K562 (cell line): ENCODE measurements around the gene WDR27. TPM values are rescaled to one million over a fixed set of nuclear protein-coding genes. Genes with fewer than 3 reads are reported as not detected.

Experiments used
- ATAC-seq: fragments of 200-7000 bp; cut with Tn5 transposase; 3 replicates; pipeline ENCODE4 v1.9.1; 2020; ENCODE audit warnings: moderate library complexity
- BruUV-seq: library from RNA; stranded (reverse); fragments of 400-500 nt; replicated peaks from 2 replicates; lab custom pipeline; 2021; lab: Mats Ljungman, UMichigan
- CTCF ChIA-PET: fragments of 300-600 bp; formaldehyde crosslinking; extraction: SDS; loops from one replicate; lab custom pipeline; 2021; ENCODE audit warnings: low intra/inter-chr PET ratio; lab: Yijun Ruan, JAX
- POLR2A ChIA-PET: fragments of 300-600, 350-650 bp; sonication (Branson Sonifier 250); formaldehyde crosslinking; extraction: SDS; loops from one replicate; lab custom pipeline; 2021; ENCODE audit warnings: antibody characterized with exemption, inconsistent platforms; lab: Yijun Ruan, JAX
- DNase-seq, 4 experiments: peaks; one replicate each; pipeline versions ENCODE4 v3.0.0 to v3.0.0-alpha.2; 2011 to 2018; ENCODE audit warnings: low spot score in 3 of 4, mixed read lengths in 3 of 4; ENCODE audit errors: extremely low read depth in 1 of 4
- FAIRE-seq: peaks from 2 replicates; lab custom pipeline; 2011; peaks lifted over from hg19 to GRCh38; lab: Jason Lieb, UNC
- H2AFZ ChIP-seq: 2 replicates; pipeline ENCODE4 v1.6.0; 2011; ENCODE audit warnings: low read depth, low read length, control low read depth, inconsistent platforms
- H3K27ac ChIP-seq: fragments of 200-600 bp; 3 replicates; pipeline ENCODE4 v1.8.0; 2011; ENCODE audit warnings: low read depth, mild to moderate bottlenecking, control low read depth, inconsistent platforms, low read length, moderate library complexity, mixed read lengths; ENCODE audit errors: extremely low read depth
- H3K27me3 ChIP-seq, 2 experiments: fragments of 300-600 bp in 1 of 2; 2 replicates in 1 of 2; 3 replicates in 1 of 2; pipeline versions ENCODE4 v1.6.0 to v1.8.0; 2011; ENCODE audit warnings: inconsistent platforms in 2 of 2, low read length in 2 of 2, mild to moderate bottlenecking in 1 of 2, mixed read lengths in 1 of 2, moderate library complexity in 1 of 2; ENCODE audit not compliant: control insufficient read depth in 2 of 2, insufficient read depth in 2 of 2
- H3K36me3 ChIP-seq: fragments of 300-600 bp; 3 replicates; pipeline ENCODE4 v1.8.0; 2011; ENCODE audit warnings: mild to moderate bottlenecking, low read length, inconsistent platforms; ENCODE audit not compliant: control insufficient read depth, insufficient read depth
- H3K4me1 ChIP-seq, 2 experiments: fragments of 200-600 bp in 1 of 2; replicated peaks in 1 of 2; 2 replicates in 1 of 2; 3 replicates in 1 of 2; pipeline versions ENCODE4 v1.5.1 to v1.8.0; 2011; ENCODE audit warnings: inconsistent platforms in 2 of 2, low read length in 2 of 2, mild to moderate bottlenecking in 1 of 2, mixed read lengths in 1 of 2, moderate library complexity in 1 of 2; ENCODE audit not compliant: control insufficient read depth in 2 of 2, insufficient read depth in 2 of 2
- H3K4me2 ChIP-seq: 2 replicates; pipeline ENCODE4 v1.6.1; 2011; ENCODE audit warnings: low read length, control low read depth, inconsistent platforms, mixed read lengths; ENCODE audit not compliant: insufficient read depth
- H3K4me3 ChIP-seq: fragments of 200-600 bp; sonication (generic), shearing (Covaris generic); 2 replicates; pipeline ENCODE4 v1.5.1; 2016; ENCODE audit warnings: control low read depth, inconsistent platforms
- H3K79me2 ChIP-seq: fragments of 200-600 bp; 3 replicates; pipeline ENCODE4 v1.8.0; 2011; ENCODE audit warnings: low read length, inconsistent platforms; ENCODE audit not compliant: control insufficient read depth, insufficient read depth
- H3K9ac ChIP-seq, 2 experiments: 2 replicates each; pipeline versions ENCODE4 v1.6.0 to v1.6.1; 2011; ENCODE audit warnings: low read depth in 2 of 2, low read length in 2 of 2, control low read depth in 1 of 2, inconsistent platforms in 1 of 2, mild to moderate bottlenecking in 1 of 2, mixed read lengths in 1 of 2; ENCODE audit not compliant: insufficient read depth in 1 of 2
- H3K9me1 ChIP-seq: one replicate; pipeline ENCODE4 v1.6.0; 2011; ENCODE audit warnings: inconsistent platforms, mild to moderate bottlenecking, low read length, moderate library complexity; ENCODE audit not compliant: control insufficient read depth, insufficient read depth
- H3K9me3 ChIP-seq: replicated peaks from 2 replicates; pipeline ENCODE4 v1.5.1; 2011; ENCODE audit warnings: low read depth, low read length, inconsistent platforms; ENCODE audit not compliant: control insufficient read depth, insufficient read depth
- H4K20me1 ChIP-seq: replicated peaks from 2 replicates; pipeline ENCODE4 v1.6.1; 2011; ENCODE audit warnings: low read length, inconsistent platforms, mixed read lengths; ENCODE audit not compliant: control insufficient read depth, insufficient read depth
- CREB3 ChIP-seq: fragments of 450-650 bp; conservative IDR thresholded peaks from 2 replicates; pipeline ENCODE4 v1.6.1; 2016; ENCODE audit warnings: missing genetic modification characterization, low read depth, mild to moderate bottlenecking, missing compliant biosample characterization, moderate library complexity
- GABPB1 ChIP-seq: sonication (generic); formaldehyde crosslinking; IDR thresholded peaks from 2 replicates; pipeline ENCODE4 v1.8.0; 2022; ENCODE audit warnings: mild to moderate bottlenecking, missing genetic modification reagents
- HEY1 ChIP-seq: fragments of 250-450 bp; sonication (Bioruptor Pico); IDR thresholded peaks from 2 replicates; pipeline ENCODE4 v1.5.0; 2020; ENCODE audit warnings: mild to moderate bottlenecking, moderate library complexity, borderline replicate concordance
- KLF16 ChIP-seq: IDR thresholded peaks from 2 replicates; pipeline ENCODE4 v1.6.1; 2016; ENCODE audit warnings: antibody characterized with exemption
- MAFK ChIP-seq: IDR thresholded peaks from 2 replicates; pipeline ENCODE4 v1.6.1; 2011; ENCODE audit warnings: low read length, improper control_type of control experiment
- MTA2 ChIP-seq: fragments of 450-650 bp; IDR thresholded peaks from 2 replicates; pipeline ENCODE4 v1.6.1; 2016; ENCODE audit warnings: low read depth
- NFYB ChIP-seq: IDR thresholded peaks from 2 replicates; pipeline ENCODE4 v1.6.1; 2011; ENCODE audit warnings: mild to moderate bottlenecking, moderate library complexity; ENCODE audit not compliant: insufficient read length; ENCODE audit errors: extremely low read depth
- PHF21A ChIP-seq: fragments of 450-650 bp; IDR thresholded peaks from 2 replicates; pipeline ENCODE4 v1.6.1; 2017; ENCODE audit warnings: low read depth, borderline replicate concordance
- POLR2A ChIP-seq: fragments of 450-650 bp; conservative IDR thresholded peaks from 2 replicates; pipeline ENCODE4 v1.6.1; 2016
- TAF15 ChIP-seq: fragments of 200-400 bp; formaldehyde crosslinking; IDR thresholded peaks from 2 replicates; pipeline ENCODE4 v1.6.1; 2017; ENCODE audit warnings: mild to moderate bottlenecking, low read depth, low read length, moderate library complexity
- ZNF140 ChIP-seq: fragments of 250-450 bp; sonication (Bioruptor Pico); IDR thresholded peaks from 2 replicates; pipeline ENCODE4 v1.8.0; 2021; ENCODE audit warnings: moderate library complexity, mild to moderate bottlenecking, inconsistent platforms
- ZNF282 ChIP-seq: sonication (generic); formaldehyde crosslinking; IDR thresholded peaks from 2 replicates; pipeline ENCODE4 v1.8.1; 2023; ENCODE audit warnings: missing genetic modification reagents
- WGBS: fragments of 100-300 bp; shearing (Covaris generic); methylation state at CpG from one replicate; pipeline ENCODE4 v1.1.6; 2016; ENCODE audit warnings: low coverage, mixed read lengths; ENCODE audit not compliant: insufficient coverage; ENCODE audit errors: missing lambda C conversion rate; 5-methylcytosine and 5-hydroxymethylcytosine counted together
- in situ Hi-C: fragments of 300-500 bp; cut with MboI; formaldehyde crosslinking; loops from 4 replicates; pipeline ENCODE4 v1.15.0; 2018; ENCODE audit warnings: inconsistent platforms, mixed read lengths
- intact Hi-C: fragments of 100-400 bp; cut with micrococcal nuclease; formaldehyde crosslinking; loops from 2 replicates; pipeline ENCODE4 v1.14.2; 2022
- polyA plus RNA-seq, 8 experiments: library from polyadenylated mRNA; depleted of rRNA in 4 of 8; stranded (reverse) in 5 of 8; unstranded in 3 of 8; fragments of >200 nt; fragmentation: Nextera tagmentation in 2 of 8; fragmentation: Illumina TruSeq in 1 of 8; extraction: Ambion mirVana in 2 of 8; extraction: Trizol in 1 of 8; gene quantifications; 2 replicates each; pipeline versions ENCODE4 v1.2.1 to v1.2.3, GENCODE V29; 2011 to 2014; ENCODE audit warnings: inconsistent platforms in 1 of 8, missing spikeins in 1 of 8
- total RNA-seq, 7 experiments: library from RNA; depleted of rRNA in 6 of 7; stranded (reverse); fragments of >200 nt in 6 of 7; fragmentation: Illumina TruSeq in 2 of 7; extraction: Trizol in 2 of 7; gene quantifications; 2 replicates each; pipeline versions ENCODE4 v1.2.1 to v1.2.3, GENCODE V29; 2011 to 2021; ENCODE audit warnings: low replicate concordance in 1 of 7
- TF ChIP-seq, protein P1 (sequence below): fragments of 250-450 bp; sonication (Bioruptor Pico); IDR thresholded peaks from 2 replicates; pipeline ENCODE4 v1.8.0; 2021; ENCODE audit warnings: borderline replicate concordance, mild to moderate bottlenecking, moderate library complexity; ENCODE audit not compliant: poor library complexity, severe bottlenecking
- TF ChIP-seq, protein P2 (sequence below): IDR thresholded peaks from 2 replicates; pipeline ENCODE4 v1.6.1; 2011; ENCODE audit warnings: borderline replicate concordance, low read depth, mild to moderate bottlenecking, moderate library complexity, low read length; ENCODE audit not compliant: insufficient read depth, poor library complexity, severe bottlenecking
- TF ChIP-seq, protein P3 (sequence below): fragments of 250-450 bp; sonication (Bioruptor Pico); IDR thresholded peaks from 2 replicates; pipeline ENCODE4 v1.5.0; 2020; ENCODE audit warnings: mild to moderate bottlenecking
- TF ChIP-seq, protein P4 (sequence below): fragments of 250-450 bp; sonication (Bioruptor Pico); IDR thresholded peaks from 2 replicates; pipeline ENCODE4 v1.9.0; 2021; ENCODE audit warnings: mild to moderate bottlenecking, inconsistent platforms

WDR27 gene
- total and polyA plus RNA-seq, 9 of the 15 experiments (the other 6 are each of a cell fraction or from before 2014, with no cell fraction given): 4.3 to 77.2 (median 22.7) TPM

- no peak for ATAC-seq
- in situ Hi-C loops: no loop called here
- TF ChIP-seq MTA2: no peak
- TF ChIP-seq, protein P1, sequence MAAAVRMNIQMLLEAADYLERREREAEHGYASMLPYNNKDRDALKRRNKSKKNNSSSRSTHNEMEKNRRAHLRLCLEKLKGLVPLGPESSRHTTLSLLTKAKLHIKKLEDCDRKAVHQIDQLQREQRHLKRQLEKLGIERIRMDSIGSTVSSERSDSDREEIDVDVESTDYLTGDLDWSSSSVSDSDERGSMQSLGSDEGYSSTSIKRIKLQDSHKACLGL (CRISPR knock-in tag): no peak
- TF ChIP-seq TAF15: no peak
- no peak for TF ChIP-seq KLF16
- TF ChIP-seq MAFK: no peak
- TF ChIP-seq NFYB: no peak
- no peak for TF ChIP-seq CREB3
- TF ChIP-seq GABPB1: no peak
- TF ChIP-seq, protein P2, sequence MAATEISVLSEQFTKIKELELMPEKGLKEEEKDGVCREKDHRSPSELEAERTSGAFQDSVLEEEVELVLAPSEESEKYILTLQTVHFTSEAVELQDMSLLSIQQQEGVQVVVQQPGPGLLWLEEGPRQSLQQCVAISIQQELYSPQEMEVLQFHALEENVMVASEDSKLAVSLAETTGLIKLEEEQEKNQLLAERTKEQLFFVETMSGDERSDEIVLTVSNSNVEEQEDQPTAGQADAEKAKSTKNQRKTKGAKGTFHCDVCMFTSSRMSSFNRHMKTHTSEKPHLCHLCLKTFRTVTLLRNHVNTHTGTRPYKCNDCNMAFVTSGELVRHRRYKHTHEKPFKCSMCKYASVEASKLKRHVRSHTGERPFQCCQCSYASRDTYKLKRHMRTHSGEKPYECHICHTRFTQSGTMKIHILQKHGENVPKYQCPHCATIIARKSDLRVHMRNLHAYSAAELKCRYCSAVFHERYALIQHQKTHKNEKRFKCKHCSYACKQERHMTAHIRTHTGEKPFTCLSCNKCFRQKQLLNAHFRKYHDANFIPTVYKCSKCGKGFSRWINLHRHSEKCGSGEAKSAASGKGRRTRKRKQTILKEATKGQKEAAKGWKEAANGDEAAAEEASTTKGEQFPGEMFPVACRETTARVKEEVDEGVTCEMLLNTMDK: no peak
- no peak for TF ChIP-seq POLR2A
- no peak for TF ChIP-seq ZNF282
- no peak for TF ChIP-seq HEY1 (CRISPR knock-in tag)
- TF ChIP-seq, protein P3, sequence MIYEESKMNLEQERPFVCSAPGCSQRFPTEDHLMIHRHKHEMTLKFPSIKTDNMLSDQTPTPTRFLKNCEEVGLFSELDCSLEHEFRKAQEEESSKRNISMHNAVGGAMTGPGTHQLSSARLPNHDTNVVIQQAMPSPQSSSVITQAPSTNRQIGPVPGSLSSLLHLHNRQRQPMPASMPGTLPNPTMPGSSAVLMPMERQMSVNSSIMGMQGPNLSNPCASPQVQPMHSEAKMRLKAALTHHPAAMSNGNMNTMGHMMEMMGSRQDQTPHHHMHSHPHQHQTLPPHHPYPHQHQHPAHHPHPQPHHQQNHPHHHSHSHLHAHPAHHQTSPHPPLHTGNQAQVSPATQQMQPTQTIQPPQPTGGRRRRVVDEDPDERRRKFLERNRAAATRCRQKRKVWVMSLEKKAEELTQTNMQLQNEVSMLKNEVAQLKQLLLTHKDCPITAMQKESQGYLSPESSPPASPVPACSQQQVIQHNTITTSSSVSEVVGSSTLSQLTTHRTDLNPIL (CRISPR knock-in tag): no peak
- TF ChIP-seq PHF21A: no peak
- TF ChIP-seq, protein P4, sequence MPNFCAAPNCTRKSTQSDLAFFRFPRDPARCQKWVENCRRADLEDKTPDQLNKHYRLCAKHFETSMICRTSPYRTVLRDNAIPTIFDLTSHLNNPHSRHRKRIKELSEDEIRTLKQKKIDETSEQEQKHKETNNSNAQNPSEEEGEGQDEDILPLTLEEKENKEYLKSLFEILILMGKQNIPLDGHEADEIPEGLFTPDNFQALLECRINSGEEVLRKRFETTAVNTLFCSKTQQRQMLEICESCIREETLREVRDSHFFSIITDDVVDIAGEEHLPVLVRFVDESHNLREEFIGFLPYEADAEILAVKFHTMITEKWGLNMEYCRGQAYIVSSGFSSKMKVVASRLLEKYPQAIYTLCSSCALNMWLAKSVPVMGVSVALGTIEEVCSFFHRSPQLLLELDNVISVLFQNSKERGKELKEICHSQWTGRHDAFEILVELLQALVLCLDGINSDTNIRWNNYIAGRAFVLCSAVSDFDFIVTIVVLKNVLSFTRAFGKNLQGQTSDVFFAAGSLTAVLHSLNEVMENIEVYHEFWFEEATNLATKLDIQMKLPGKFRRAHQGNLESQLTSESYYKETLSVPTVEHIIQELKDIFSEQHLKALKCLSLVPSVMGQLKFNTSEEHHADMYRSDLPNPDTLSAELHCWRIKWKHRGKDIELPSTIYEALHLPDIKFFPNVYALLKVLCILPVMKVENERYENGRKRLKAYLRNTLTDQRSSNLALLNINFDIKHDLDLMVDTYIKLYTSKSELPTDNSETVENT (CRISPR knock-in tag): no peak
- no peak for TF ChIP-seq ZNF140 (CRISPR knock-in tag)
- no peaks in the 10 kb centered on the region for H3K27me3 ChIP-seq
- no peaks in the 10 kb centered on the region for H3K9me1 ChIP-seq
- no peaks in the 10 kb centered on the region for H3K36me3 ChIP-seq
- no peaks in the 10 kb centered on the region for H3K79me2 ChIP-seq
- H3K4me1 ChIP-seq: no peaks in the 10 kb centered on the region
- no peak overlapping the region for H3K9ac ChIP-seq
- intact Hi-C loops: no loop called here
- H3K4me2 ChIP-seq: no peak overlapping the region
- H2AFZ ChIP-seq: no peak overlapping the region
- H3K27ac ChIP-seq: no peak overlapping the region
- no peak overlapping the region for H3K4me3 ChIP-seq
- H3K9me3 ChIP-seq: no peaks in the 10 kb centered on the region; the same call in 1 of the 2 replicates
- ChIA-PET POLR2A (no interaction called here), CTCF (no interaction called here)
- no peaks in the 10 kb centered on the region for H4K20me1 ChIP-seq
- BruUV-seq: no TSS peak
- no peak for DNase-seq
- WGBS: 3% methylated on average over 2 of the region's 2 CpGs
- no peak for FAIRE-seq
These were observed 231.0 kb downstream of the WDR27 start for GRCh38 chr6:169470790-169471189.
